GM21576 (cell line): ENCODE data around the gene TCF12.

Source experiments
- ATAC-seq: cut with Tn5 transposase; IDR thresholded peaks from one replicate; pipeline ENCODE4 v1.9.1; 2021; ENCODE audit warnings: mild to moderate bottlenecking, moderate library complexity; ENCODE audit not compliant: unreplicated experiment

TCF12 gene

DNA sequence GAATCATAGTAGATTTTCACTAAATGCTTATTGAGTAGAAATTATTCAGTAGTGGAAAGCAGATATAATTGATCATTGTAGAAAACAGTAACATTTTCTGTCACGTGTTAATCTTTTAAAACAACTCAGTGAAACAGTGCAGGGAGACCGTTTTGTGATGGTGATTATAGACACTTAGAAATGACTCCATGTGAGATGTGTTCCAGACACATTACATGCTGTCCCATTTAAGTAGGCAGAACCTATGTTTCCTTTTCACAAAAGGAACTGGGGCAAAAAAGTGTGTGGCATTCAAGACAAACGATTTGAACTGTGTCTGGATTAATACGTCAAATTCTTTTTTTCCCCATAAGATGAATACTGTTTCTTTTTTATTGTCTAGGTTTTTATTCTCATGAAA is 126.5 kb downstream of the TCF12 start:
- no peak for ATAC-seq

GRCh38 chr15:57045741-57046382 is 127.4 kb downstream of the TCF12 start:
- peak; percentile 80 for ATAC-seq

DNA sequence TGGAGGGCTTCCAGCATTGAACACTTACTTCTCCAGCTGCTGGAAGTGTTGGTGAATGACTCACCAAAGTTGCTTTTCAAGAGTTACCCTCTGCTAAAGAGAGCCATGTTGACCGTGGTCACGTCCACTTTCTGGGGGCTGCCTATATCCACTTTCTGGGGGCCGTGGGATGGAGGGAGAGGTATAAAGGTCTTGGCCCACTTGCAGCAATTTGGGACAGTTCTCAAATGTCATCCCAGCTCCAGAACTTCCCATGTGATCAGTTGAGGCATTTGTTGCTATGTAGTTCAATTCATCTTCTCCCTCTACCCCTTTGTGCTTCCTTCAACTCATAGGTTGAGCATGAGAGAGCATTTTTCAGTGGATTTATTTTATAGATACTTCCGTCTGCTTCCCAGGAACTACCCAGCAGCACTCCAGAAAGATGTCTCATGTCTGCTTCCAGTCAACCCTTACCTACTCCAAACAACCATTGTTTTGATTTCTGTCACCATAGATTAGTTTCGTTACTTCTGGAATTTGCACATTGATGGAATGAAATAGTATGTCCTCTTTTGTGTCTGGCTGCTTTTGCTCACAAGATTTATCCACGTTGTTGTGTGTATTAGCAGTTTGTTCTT is 130.6 kb downstream of the TCF12 start:
- no peak for ATAC-seq

GRCh38 chr15:57053470-57053869 is 135.0 kb downstream of the TCF12 start:
- ATAC-seq = no peak

DNA sequence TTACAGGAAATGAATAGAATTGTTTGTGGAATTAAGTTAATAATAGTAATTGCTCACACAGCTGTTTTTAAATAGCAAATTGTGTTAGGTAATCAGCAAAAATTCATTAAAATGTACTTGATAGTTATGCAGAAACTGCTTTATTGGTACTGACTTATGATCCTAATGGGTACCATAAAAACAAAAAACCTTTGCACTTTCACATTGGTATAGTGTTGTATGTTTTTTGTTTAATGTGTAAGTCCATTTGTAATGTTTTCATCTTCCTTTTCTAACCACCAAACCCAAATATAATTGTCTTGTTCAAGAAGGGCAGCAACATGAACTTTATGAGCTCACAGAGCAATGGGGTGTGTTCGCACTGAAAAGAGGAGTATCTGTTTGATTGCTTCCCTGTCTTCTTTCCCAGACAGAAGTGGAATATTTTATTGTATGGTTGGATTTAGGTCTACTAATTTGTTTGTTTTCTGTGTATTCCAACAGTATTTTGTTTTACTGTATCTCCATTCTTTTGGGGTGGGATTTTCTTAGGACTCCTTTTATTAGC is 135.8 kb downstream of the TCF12 start:
- no peak for ATAC-seq

- no peak for ATAC-seq
These were observed 137.9 kb downstream of the TCF12 start for GRCh38 chr15:57056357-57056756.

DNA sequence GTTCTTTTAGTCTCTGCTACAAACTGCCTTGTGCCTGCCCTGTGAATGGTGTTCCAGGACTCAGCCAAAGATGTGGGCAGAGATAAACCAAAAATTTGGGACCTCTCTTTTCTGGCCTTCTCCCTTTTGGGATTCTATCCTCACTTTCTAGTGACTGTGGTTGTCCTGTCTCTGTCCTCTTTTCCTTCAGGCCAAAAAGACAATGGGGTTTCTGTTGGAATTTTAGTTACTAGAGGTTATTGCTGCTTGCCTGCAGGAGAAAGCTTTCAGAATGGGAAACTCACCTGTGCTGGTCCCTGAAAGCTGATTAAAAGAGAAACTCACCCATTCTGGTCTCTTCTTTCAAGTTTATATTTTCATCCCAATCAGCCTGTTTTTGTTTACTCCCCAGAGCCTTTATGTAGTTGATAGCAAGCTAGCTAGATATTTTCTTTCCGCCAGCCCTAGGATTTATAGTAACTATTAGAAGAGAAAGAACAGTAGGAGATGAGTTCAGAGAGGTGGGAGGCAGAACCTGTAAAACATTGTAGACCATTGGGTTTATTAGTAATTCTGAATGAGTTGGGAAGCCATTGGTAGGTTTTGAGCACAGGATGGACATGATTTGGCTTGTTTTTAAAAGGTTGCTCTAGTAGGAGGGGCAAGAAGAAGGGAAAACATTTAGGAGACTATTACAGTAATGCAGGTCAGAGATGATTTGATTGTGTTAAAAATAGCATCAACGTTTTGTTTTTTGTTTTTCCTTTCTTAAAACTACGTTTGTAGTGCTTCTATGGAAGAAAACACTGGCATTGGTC is 138.9 kb downstream of the TCF12 start:
- no peak for ATAC-seq

- ATAC-seq = no peak
These were observed 140.7 kb downstream of the TCF12 start for GRCh38 chr15:57059026-57059660.

DNA sequence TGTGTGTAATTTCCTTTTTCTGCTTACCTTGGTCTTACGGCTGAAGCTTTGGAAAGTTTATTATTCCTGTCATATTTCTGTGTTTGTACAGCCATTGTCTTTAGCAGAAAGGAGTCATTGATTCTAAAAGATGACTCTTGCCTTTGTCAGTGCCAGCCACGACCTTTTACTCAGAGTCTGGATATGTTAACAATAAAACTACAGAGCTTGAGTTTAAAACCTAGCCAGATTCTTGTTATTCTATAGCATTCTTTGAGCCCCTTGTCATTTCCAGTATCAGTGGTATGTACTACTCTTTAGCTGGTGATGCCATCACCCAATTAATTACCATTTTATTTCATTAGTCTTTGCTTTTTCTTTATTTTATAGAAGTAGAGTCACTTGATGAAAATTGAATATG is 142.4 kb downstream of the TCF12 start:
- ATAC-seq = no peak

- ATAC-seq = no peak
These were observed 142.8 kb downstream of the TCF12 start for GRCh38 chr15:57061281-57061680.

DNA sequence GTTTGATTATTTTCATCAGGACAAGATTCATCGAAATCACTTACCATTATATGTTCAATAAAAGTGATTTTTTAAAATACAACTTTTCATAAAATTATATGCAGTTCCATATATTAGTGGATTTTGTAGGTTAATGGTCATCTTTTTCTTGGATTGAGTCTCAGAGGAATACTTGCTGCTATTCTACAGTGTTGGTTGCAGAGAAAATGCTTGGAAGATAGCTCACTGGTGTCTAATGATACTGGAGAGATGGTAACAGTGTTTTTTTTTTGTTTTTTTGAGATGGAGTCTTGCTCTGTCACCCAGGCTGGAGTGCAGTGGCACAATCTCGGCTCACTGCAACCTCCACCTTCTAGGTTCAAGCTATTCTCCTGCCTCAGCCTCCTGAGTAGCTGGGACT is 143.3 kb downstream of the TCF12 start:
- no peak for ATAC-seq

DNA sequence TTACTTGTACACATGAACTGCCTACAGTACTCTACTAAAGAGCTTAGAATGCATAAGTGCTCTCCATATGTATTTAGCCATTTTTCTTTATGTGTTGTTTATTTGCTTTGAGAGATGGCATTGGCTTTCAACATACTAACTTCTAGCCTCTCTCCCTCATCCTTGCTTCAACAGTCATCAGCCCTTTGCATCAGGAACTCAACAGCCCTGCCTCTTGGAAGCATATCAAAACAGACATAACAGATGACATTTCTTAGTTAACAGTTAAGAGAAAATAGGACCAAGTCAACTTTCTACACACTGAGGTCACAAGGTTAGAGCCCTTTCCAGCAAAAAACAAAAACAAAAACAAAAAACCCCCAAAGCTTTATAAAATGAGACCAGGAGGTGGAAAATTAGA is 145.6 kb downstream of the TCF12 start:
- no peak for ATAC-seq

DNA sequence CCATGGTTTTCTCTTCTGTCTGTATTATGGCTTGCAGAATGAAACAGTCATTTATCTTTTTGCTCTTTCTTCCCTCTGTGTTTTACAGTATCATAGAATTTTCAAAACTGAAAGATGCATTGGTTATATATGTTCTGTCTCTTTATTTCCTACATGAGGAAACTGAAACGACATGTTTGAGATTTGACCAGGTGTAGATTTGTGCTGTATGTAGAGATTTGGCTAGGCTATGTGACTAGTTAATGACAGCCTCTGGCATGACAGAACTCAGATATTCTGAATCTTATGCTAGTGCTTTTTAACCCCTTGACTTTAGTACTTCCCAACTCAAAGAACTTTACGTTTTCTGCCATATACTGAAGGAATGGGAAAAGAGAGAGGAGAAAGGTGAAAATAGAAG is 151.0 kb downstream of the TCF12 start:
- no peak for ATAC-seq

DNA sequence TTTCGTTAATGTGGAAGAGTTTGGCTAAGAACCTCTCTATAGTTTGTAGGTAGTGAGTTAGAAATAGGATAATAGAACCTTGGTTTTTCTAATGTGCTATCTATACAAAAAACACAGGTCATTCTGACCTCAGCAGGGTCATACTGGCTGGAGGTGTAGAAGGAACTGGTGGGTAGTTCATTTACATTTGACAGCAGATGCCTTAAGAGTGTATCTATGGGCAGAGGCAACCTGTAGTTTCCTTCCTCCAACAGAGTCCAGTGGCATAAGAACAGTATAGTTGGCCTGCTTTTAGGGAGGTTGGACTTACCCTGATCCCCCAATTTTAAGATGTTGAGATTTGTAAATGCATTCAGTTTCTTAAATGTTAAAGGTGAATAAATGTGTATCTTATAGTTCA is 152.2 kb downstream of the TCF12 start:
- no peak for ATAC-seq

GRCh38 chr15:57079446-57079845 is 161.0 kb downstream of the TCF12 start:
- no peak for ATAC-seq

DNA sequence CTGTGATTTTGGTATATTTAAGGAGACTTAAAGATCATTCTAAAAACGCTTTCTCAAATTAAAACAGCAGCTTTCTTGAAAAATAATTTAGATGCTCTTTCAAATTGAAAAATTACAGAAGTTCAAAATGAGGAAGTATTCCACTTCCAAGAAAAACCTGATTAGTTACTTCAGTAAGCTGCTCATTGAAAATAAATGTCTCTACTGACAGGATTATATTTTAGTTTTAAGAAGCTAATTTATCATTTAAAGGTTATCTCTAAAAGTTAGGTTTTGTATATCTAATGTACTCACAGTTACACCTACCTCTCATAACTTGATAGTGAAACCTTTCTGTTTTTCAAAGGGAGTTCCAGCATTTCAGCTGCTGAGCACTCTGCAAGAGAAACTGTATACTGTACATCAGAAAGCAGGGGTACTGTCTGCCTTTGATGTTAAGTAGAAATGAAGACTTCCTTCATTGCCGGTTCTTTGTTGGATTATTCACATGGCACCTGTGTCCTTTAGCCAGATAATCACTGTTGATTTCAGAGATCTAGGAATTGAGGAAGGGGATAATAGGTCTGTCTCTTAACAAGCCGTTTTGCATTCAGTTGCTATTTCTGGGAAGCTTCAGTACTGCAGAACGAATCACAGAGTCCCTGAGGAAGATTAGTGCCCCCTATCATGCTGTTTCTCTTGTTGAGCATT is 161.6 kb downstream of the TCF12 start:
- ATAC-seq = peak; percentile 58

GRCh38 chr15:57082054-57082728 is 163.7 kb downstream of the TCF12 start:
- no peak for ATAC-seq

GRCh38 chr15:57084192-57084591 is 165.7 kb downstream of the TCF12 start:
- no peak for ATAC-seq

GRCh38 chr15:57085267-57085666 is 166.8 kb downstream of the TCF12 start:
- no peak for ATAC-seq

DNA sequence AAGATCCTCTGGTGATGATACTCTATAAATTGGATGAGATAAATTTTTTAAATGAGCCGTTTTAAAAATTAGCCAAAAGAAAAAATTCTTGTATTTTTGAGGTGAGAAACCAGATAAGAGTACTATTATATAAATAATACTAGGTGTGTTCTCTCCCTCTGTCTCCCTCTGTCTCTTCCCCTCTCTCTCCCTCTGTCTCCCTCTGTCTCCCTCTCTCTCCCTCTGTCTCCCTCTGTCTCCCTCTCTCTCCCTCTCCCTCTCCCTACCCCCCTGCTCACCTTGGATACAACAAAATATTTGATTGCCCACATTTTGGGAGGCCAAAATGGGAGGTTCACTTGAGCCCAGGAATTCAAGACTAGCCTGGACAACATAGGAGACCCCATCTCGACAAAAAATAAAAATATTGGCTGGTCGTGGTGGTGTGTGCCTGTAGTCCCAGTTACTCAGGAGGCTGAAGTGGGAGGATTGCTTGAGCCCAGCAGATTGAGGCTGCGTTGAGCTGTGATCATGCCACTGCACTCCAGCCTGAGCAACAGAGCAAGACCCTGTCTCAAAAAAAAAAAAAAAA is 168.5 kb downstream of the TCF12 start:
- no peak for ATAC-seq
